T1000 (cell line): ENCODE results near the gene ATP8B3.

Source experiments
- DNase-seq: peaks from one replicate; lab custom pipeline; 2025; ENCODE audit warnings: mixed read lengths; lab: John Stamatoyannopoulos, UW

Gene ATP8B3

GRCh38 chr19:1811942-1812425 is at the start of gene ATP8B3:
TSS of gene ATP8B3 (minus strand) at chr19:1812276. CDS start at chr19:1811736, 540 bp downstream.
- DNase-seq: no peak

- DNase-seq: no peak
Measured at GRCh38 chr19:1861599-1862031, 49.5 kb upstream of the ATP8B3 start.

GRCh38 chr19:1860821-1861598 is 48.9 kb upstream of the ATP8B3 start:
- no peak for DNase-seq

DNA sequence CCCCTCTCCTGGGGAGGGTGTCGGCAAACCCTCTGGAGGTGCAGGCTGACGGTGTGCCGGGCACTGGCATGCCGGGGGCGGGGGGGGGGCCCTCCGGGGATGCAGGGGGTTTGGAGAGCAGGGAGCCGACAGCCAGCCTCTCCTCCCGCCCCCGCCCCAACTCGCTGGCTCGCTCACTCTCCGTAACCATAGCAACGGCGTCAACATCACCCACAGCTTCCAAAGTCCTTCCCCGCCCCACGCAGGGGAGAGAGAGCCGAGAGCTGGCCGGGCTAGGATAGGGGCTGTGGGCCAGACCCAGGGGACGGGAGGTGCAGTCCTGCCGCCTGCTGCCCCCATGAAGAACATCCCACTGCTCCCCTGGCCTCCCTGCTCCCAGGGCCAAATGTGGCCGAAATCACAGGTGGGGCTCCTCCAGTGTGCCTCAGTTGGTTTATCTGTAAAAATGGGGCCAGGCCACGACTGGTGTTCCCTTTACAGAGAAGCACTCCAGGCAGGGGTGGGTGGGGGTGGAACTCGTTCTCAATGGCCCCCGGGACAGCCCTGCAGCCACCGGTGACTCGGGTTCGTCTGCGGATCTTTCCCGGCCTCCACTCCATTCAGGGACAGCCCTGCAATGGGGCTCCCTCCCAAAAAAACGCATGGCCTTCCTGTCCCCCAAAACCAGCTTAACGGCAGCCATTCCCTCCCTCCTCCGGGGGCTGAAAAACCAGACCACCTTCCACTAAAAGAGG is 48.1 kb upstream of the ATP8B3 start:
- DNase-seq: peak; percentile 57

GRCh38 chr19:1859331-1859781 is 47.3 kb upstream of the ATP8B3 start:
- DNase-seq: no peak

DNA sequence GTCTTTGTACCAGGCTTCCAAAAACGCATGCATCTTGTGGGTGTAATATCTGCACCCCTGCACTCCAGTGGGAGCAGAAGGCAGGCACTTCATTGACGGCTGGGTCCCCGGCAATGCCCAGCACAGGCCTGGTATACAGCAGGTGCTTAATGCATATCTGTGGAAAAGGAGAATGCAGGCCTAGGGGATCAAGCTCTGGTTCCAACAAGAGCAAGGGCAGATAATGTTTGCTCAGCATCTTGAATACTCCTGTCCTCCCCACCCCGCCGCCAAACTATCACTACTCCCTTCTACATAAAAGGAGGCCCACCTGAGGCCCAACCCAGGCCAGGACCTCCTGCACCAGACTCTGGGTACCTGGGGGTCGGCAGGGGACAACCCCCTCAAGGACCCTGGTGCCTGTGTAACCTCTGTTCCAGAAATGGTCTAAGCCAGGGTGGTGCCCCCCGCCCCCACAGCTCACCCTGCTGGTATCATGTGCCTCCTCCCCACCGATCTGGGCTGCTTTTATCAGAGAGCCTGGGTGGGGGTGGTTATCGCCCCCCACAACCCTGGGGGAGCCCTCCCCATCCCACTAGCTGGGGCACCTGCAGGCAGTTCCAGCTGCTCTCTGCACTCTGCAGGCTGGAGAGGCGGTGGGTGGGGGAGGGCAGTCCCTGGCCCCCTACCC is 46.5 kb upstream of the ATP8B3 start:
- no peak for DNase-seq

GRCh38 chr19:1857648-1858326 is 45.7 kb upstream of the ATP8B3 start:
- no peak for DNase-seq

DNA sequence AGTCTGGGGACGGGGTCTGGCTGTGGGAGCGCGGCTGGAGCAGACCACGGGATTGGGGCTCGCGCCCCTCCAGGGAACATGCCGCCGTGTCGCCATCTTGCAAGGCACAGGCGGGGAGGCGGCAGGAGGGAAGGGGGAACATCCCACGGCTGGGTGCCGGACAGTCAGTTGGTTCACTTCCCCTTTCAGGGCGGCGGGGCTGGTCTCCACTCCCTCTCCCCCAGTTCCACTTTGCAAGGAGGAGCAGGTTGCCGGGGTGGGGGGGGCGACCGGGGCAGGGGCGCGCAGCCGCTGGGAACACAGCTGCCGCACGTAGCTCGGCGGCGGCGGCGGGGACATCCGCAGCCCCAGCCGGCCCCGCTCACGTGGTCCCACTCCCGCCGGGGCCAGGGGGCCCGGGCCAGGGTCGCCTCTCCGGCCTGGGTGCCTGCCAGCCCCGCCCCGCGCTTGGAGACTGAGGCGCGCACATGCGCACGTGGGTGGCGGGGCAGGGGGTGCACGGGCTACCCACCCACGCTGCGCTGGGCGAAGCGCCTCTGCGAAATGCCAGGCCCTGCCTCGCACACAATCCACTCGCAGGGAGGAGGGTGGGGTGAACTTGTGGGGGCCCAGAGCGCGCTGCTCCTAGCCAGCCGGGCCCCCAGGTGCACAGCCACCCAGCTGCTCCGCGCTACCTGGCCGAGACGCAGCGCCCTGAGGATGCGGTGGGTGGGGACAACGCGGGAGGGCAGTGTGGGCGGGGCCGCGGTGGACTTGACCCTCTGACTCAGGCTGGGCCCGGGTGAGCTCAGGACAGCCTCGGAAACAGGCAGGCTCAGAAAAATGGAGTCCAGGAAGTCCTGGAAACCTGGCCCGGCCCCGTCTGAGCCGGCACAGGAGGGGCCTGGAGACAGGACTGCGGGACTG is 44.9 kb upstream of the ATP8B3 start:
- peak; percentile 48 for DNase-seq

DNA sequence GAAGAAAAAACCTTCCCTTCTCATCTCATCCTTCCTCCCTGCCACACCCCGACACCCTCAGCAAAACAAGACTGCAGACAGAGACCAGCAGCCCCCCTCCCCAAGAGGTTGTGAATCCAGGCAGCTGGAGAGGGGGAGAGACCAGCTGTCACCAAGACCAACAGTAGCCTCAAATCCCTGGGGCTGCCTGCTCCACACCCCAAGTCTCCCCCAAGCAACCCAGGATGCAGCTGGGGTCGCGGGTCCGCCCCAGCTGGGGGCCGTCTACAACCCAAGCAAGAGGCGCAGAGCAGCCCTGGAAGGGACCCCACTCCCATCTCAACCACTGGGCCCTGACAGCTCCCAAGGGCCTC is 44.2 kb upstream of the ATP8B3 start:
- no peak for DNase-seq

- DNase-seq: no peak
Measured at GRCh38 chr19:1855828-1856255, 43.8 kb upstream of the ATP8B3 start.

GRCh38 chr19:1855040-1855827 is 43.2 kb upstream of the ATP8B3 start:
- DNase-seq: peak; percentile 91

- no peak for DNase-seq
Measured at GRCh38 chr19:1854542-1855039, 42.5 kb upstream of the ATP8B3 start.

- no peak for DNase-seq
Measured at GRCh38 chr19:1854039-1854541, 42.0 kb upstream of the ATP8B3 start.

DNA sequence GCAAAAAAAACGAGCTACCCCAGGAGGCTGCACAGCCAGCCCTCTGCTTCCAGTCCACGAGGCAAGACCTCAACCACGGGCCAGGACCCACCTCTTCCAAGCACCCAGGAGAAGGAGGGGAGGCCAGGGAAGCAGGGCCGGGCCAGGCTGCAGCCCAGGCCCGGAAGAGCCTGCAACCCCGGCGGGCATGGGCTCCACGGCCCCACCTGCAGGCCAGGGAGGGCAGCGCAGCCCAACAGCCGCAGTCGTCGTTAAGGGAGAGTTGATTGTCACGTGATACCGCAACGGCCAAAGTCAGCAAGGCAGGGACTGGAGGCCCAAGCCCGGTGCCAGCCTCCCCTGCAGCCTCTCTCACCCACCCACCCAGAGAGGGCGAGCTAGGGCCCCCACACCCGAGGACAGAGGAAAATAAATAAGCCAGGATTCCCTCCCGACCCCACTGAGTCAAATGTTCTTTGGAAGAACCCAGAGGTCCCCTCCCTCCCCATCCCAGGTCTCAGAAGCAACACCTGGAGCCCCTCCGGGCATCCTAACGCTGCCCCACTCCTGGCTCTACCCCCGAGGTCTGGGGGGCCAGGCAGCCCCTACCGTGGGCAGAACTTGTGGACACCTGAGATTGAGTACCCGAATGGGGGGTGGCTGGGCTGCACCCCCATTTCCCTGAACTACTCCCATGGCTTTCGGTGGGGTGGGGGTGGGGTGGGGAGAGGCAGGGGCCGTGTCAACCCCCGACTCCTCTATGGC is 41.4 kb upstream of the ATP8B3 start:
- peak; percentile 85 for DNase-seq

- no peak for DNase-seq
Measured at GRCh38 chr19:1852581-1853128, 40.6 kb upstream of the ATP8B3 start.

DNA sequence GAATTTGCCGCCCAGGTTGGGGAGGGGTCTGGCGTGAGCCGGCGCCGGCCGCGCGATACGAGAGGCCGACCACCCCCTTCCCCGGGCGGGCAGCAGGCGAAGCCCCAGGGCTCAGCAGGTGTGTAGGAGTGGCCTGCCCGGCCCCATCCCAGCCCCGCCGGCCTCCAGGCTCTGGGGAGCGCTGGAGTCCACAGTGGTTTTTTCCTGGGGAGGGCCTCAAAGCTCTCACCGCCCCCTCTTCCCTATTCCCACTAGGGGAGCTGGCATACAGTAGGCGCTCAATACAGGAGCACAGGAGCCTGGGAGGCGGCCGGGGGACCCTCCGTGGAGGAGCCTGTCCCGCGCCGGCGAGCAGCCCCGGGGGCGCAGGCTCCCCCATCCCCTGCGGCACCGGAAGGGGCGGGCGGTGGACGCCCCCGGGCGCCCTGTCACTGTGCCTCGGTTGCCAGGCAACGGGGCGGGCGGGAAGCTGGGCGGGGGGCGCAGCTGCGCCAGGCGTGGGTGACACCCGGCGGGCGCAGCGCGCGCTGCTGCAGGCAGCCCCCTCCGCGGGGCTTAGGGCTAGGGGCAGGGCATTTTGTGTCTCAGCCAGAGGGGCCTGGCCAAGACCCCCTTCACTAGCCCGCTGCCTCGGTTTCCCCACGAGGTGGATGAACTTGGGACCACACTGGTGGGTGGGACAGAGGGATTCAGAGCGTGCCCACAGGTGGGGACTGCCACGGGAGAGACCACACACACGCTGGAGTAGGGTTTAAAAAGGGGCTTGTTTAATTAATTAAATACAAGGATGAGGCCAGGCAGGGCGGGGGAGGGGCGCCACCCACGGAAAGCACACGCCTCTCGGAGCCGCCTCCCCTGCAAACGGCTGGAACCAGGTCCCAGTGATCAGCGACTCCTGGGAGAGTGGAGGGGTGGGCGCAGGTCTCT is 39.8 kb upstream of the ATP8B3 start:
- DNase-seq: no peak
